Upper lobe of left lung (tissue), 4 donors: Measurements from ENCODE around the gene ZBTB40.

Experiments used
- EP300 ChIP-seq, 4 donors: sonication (generic); formaldehyde crosslinking; IDR thresholded peaks; one replicate each; pipeline ENCODE4 v1.5.1; 2017; ENCODE audit warnings: antibody characterized with exemption in 4 of 4, control low read depth in 2 of 4
- POLR2AphosphoS5 ChIP-seq, 2 donors: sonication (generic); formaldehyde crosslinking; IDR thresholded peaks; one replicate each; pipeline ENCODE4 v1.5.1; 2017; ENCODE audit warnings: antibody characterized with exemption in 2 of 2
- TF ChIP-seq, protein P1 (sequence below), 6 experiments: fragments of 450-650 bp in 4 of 6; fragments of 200-600 bp in 2 of 6; sonication (generic) in 2 of 6; IDR thresholded peaks; one replicate each; pipeline ENCODE4 v1.5.1; 2016 to 2019; ENCODE audit warnings: antibody characterized with exemption in 6 of 6

DNA sequence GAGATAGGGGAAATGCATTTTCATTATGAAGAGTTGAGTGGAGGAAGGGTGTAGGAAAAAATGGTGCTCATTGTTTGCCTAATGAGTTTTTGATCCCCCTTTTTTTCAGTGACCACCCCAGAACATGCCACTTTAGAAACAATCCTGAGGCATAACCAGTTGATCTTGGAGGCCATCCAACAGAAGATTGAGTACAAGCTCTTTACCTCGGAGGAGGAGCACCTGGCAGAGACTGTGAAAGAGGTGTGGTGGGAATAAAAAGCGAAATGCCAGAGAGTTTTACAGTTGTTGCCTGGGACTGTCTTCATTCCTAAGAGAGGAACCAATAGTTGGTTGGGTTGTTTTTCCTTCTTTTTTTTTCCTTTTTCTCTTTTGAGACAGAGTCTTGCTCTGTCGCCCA lies 57.3 kb downstream of the ZBTB40 start:
- TF ChIP-seq, protein P1, sequence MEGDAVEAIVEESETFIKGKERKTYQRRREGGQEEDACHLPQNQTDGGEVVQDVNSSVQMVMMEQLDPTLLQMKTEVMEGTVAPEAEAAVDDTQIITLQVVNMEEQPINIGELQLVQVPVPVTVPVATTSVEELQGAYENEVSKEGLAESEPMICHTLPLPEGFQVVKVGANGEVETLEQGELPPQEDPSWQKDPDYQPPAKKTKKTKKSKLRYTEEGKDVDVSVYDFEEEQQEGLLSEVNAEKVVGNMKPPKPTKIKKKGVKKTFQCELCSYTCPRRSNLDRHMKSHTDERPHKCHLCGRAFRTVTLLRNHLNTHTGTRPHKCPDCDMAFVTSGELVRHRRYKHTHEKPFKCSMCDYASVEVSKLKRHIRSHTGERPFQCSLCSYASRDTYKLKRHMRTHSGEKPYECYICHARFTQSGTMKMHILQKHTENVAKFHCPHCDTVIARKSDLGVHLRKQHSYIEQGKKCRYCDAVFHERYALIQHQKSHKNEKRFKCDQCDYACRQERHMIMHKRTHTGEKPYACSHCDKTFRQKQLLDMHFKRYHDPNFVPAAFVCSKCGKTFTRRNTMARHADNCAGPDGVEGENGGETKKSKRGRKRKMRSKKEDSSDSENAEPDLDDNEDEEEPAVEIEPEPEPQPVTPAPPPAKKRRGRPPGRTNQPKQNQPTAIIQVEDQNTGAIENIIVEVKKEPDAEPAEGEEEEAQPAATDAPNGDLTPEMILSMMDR (IDR thresholded peaks at IDR 0.05): no peak
- TF ChIP-seq POLR2AphosphoS5 (IDR thresholded peaks at IDR 0.05) (no peak), EP300 (IDR thresholded peaks at IDR 0.05) (no peak)
